ENCODE results near the gene MAJIN.

DNA sequence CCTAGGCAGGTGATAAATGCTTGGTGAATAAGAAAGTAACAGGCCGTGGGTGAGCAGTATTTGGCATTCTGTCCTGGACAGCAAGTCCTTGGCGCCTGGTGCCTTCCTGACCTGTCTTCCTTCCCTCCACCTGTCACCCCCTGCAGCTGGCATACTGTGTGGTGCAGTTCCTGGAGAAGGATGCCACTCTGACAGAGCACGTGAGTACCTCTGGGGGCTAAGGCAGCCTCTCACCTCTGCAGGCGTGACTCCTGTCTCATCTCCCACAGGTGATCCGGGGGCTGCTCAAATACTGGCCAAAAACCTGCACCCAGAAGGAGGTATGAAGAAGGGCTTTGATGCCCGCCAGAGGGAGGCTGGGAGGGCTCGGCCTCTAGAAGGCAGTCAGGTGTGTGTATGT is 40.6 kb downstream of the MAJIN start:
- TF ChIP-seq, protein P1, sequence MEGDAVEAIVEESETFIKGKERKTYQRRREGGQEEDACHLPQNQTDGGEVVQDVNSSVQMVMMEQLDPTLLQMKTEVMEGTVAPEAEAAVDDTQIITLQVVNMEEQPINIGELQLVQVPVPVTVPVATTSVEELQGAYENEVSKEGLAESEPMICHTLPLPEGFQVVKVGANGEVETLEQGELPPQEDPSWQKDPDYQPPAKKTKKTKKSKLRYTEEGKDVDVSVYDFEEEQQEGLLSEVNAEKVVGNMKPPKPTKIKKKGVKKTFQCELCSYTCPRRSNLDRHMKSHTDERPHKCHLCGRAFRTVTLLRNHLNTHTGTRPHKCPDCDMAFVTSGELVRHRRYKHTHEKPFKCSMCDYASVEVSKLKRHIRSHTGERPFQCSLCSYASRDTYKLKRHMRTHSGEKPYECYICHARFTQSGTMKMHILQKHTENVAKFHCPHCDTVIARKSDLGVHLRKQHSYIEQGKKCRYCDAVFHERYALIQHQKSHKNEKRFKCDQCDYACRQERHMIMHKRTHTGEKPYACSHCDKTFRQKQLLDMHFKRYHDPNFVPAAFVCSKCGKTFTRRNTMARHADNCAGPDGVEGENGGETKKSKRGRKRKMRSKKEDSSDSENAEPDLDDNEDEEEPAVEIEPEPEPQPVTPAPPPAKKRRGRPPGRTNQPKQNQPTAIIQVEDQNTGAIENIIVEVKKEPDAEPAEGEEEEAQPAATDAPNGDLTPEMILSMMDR (IDR thresholded peaks at IDR 0.05): no peak
- no peak for TF ChIP-seq POLR2A (IDR thresholded peaks at IDR 0.05)
- TF ChIP-seq POLR2AphosphoS5 (IDR thresholded peaks at IDR 0.05; ENCODE audit: insufficient read depth in 1 of 2, low read depth in 1 of 2): no peak
